Fibroblast of lung (primary cell): ENCODE measurements around the gene TPSG1. TPM values are rescaled to one million over a fixed set of nuclear protein-coding genes. Genes with fewer than 3 reads are reported as not detected.

Experiments used
- DNase-seq, 2 donors: peaks; one replicate each; pipeline versions ENCODE4 v3.0.0 to v3.0.0-alpha.2; 2010; ENCODE audit warnings: low read depth in 2 of 2
- H2AFZ ChIP-seq: 2 replicates; pipeline ENCODE4 v1.5.1; 2012; ENCODE audit warnings: low read length, control low read depth, inconsistent platforms
- H3K27ac ChIP-seq: 2 replicates; pipeline ENCODE4 v1.5.1; 2011; ENCODE audit warnings: low read length, control low read depth; ENCODE audit not compliant: insufficient read depth
- H3K27me3 ChIP-seq: 2 replicates; pipeline ENCODE4 v1.5.1; 2011; ENCODE audit warnings: mild to moderate bottlenecking, low read length; ENCODE audit not compliant: control insufficient read depth, insufficient read depth
- H3K36me3 ChIP-seq: 2 replicates; pipeline ENCODE4 v1.5.1; 2011; ENCODE audit warnings: low read length; ENCODE audit not compliant: control insufficient read depth, insufficient read depth
- H3K4me1 ChIP-seq: 2 replicates; pipeline ENCODE4 v1.5.1; 2011; ENCODE audit warnings: low read length; ENCODE audit not compliant: control insufficient read depth, insufficient read depth; ENCODE audit errors: extremely low read depth
- H3K4me2 ChIP-seq: 2 replicates; pipeline ENCODE4 v1.5.1; 2011; ENCODE audit warnings: low read length, control low read depth; ENCODE audit not compliant: insufficient read depth; ENCODE audit errors: extremely low read depth
- H3K4me3 ChIP-seq, 4 experiments: fragments of 200-600 bp in 1 of 4; sonication (generic) in 1 of 4; replicated peaks in 1 of 4; 2 replicates each; pipeline ENCODE4 v1.5.1; 2011 to 2016; ENCODE audit warnings: low read length in 4 of 4, low read depth in 3 of 4, mild to moderate bottlenecking in 3 of 4, control low read depth in 2 of 4, inconsistent platforms in 1 of 4, mixed read lengths in 1 of 4; ENCODE audit not compliant: insufficient read depth in 1 of 4; ENCODE audit errors: control extremely low read depth in 1 of 4
- H3K79me2 ChIP-seq: 2 replicates; pipeline ENCODE4 v1.5.1; 2012; ENCODE audit warnings: mild to moderate bottlenecking, low read length, inconsistent platforms; ENCODE audit not compliant: control insufficient read depth, insufficient read depth
- H3K9ac ChIP-seq: 2 replicates; pipeline ENCODE4 v1.5.1; 2011; ENCODE audit warnings: mild to moderate bottlenecking, low read length, control low read depth; ENCODE audit not compliant: insufficient read depth
- H3K9me3 ChIP-seq: 2 replicates; pipeline ENCODE4 v1.5.1; 2012; ENCODE audit warnings: low read depth, low read length; ENCODE audit not compliant: control insufficient read depth, insufficient read depth
- H4K20me1 ChIP-seq: 2 replicates; pipeline ENCODE4 v1.5.1; 2011; ENCODE audit warnings: low read length; ENCODE audit not compliant: control insufficient read depth, insufficient read depth; ENCODE audit errors: extremely low read depth
- EZH2 ChIP-seq: IDR thresholded peaks from 2 replicates; pipeline ENCODE4 v1.5.1; 2012; ENCODE audit warnings: low read length, control low read depth, mild to moderate bottlenecking; ENCODE audit errors: missing control alignments
- polyA plus RNA-seq, 2 donors: library from polyadenylated mRNA; depleted of rRNA in 1 of 2; stranded (reverse) in 1 of 2; unstranded in 1 of 2; fragments of >200 nt; gene quantifications; 2 replicates each; pipeline ENCODE4 v1.2.1, GENCODE V29; 2011 to 2012; ENCODE audit warnings: missing spikeins in 1 of 2
- total RNA-seq: library from RNA; depleted of rRNA; stranded (reverse); fragments of >200 nt; gene quantifications from 2 replicates; pipeline ENCODE4 v1.2.1, GENCODE V29; 2014
- TF ChIP-seq, protein P1 (sequence below), 2 donors: IDR thresholded peaks in 1 of 2; conservative IDR thresholded peaks in 1 of 2; 1 replicate in 1 of 2; 2 replicates in 1 of 2; pipeline ENCODE4 v1.5.1; 2011 to 2012; ENCODE audit warnings: low read length in 2 of 2, control low read depth in 1 of 2, inconsistent platforms in 1 of 2, low read depth in 1 of 2, mild to moderate bottlenecking in 1 of 2

The TPSG1 gene
- total and polyA plus RNA-seq, 2 donors (not counting 1 experiment from before 2014, with no cell fraction given) = not detected

- Histone ChIP-seq H3K27me3 (no peaks in the 10 kb centered on the region), H3K9ac (no peak overlapping the region), H2AFZ (no peak overlapping the region), H3K79me2 (no peaks in the 10 kb centered on the region), H3K27ac (no peak overlapping the region), H3K4me3 (no peak overlapping the region), H3K4me2 (no peak overlapping the region), H4K20me1 (no peaks in the 10 kb centered on the region), H3K9me3 (no peaks in the 10 kb centered on the region), H3K36me3 (no peaks in the 10 kb centered on the region), H3K4me1 (peaks cover 9% of the 10 kb centered on the region)
- DNase-seq = no peak
- no peak for TF ChIP-seq EZH2
- TF ChIP-seq, protein P1, sequence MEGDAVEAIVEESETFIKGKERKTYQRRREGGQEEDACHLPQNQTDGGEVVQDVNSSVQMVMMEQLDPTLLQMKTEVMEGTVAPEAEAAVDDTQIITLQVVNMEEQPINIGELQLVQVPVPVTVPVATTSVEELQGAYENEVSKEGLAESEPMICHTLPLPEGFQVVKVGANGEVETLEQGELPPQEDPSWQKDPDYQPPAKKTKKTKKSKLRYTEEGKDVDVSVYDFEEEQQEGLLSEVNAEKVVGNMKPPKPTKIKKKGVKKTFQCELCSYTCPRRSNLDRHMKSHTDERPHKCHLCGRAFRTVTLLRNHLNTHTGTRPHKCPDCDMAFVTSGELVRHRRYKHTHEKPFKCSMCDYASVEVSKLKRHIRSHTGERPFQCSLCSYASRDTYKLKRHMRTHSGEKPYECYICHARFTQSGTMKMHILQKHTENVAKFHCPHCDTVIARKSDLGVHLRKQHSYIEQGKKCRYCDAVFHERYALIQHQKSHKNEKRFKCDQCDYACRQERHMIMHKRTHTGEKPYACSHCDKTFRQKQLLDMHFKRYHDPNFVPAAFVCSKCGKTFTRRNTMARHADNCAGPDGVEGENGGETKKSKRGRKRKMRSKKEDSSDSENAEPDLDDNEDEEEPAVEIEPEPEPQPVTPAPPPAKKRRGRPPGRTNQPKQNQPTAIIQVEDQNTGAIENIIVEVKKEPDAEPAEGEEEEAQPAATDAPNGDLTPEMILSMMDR (conservative IDR thresholded peaks at IDR 0.05 in 1 of 2, IDR thresholded peaks at IDR 0.05 in 1 of 2; ENCODE audit: low read depth in 1 of 2, low read length in 2 of 2) = no peak
Observed at GRCh38 chr16:1184980-1185379, 40.1 kb downstream of the TPSG1 start.

GRCh38 chr16:1184156-1184868 is 40.8 kb downstream of the TPSG1 start:
- DNase-seq = no peak
- Histone ChIP-seq H3K4me1 (peaks cover 9% of the 10 kb centered on the region), H3K79me2 (no peaks in the 10 kb centered on the region), H4K20me1 (no peaks in the 10 kb centered on the region), H3K4me3 (no peak overlapping the region), H3K4me2 (no peak overlapping the region), H3K36me3 (no peaks in the 10 kb centered on the region), H3K9ac (no peak overlapping the region), H3K9me3 (no peaks in the 10 kb centered on the region), H2AFZ (no peak overlapping the region), H3K27ac (no peak overlapping the region), H3K27me3 (no peaks in the 10 kb centered on the region)
- TF ChIP-seq, protein P1 (conservative IDR thresholded peaks at IDR 0.05 in 1 of 2, IDR thresholded peaks at IDR 0.05 in 1 of 2; ENCODE audit: low read depth in 1 of 2, low read length in 2 of 2) = peak in 1 of 2 donors; percentile 0
- TF ChIP-seq EZH2 = no peak

DNA sequence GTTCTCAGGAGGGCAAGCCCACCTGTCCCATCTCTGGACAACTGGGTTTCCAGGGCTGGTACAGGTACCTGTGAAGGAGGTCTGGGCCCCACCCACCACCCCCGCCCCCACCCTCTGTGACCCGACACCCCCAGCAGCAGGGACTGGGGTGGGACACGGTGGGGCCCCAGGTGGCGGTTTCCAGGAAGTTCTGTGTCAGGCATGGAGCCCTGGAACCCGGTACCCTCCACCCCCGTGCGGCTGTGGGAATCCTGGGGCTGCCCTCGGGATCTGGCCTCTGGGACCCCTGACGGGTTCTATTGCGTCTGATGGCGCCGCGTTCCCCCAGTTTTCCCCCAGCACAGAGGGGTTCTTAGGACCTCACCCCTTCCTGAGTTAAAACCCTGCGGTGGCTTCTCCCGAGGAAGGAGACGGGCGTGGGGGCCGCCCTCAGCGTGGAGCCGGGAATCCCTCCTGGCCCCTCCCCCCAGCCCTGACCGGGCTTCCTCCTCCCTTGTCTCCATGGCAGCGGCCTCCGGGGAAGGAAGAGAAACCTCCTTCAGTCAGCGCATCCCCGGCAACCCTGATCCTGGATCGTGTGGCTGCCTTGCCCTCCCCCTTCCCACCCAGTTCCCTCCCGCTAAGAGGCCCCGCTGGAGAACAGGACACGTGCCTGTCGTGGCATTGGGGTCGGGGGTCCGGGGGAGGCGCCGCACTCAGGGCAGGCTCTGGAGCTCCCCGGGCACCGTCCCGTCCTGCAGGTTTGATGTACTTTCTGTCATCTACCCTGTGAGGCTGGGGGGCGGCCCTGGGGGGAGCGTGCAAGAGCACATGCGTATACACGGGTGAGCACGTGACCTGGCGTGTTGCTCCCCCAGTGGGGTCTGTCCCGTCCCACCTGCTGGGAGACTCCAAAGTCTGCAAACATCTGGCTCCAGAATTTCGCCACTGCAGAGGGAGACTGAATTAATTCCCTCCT is 41.8 kb downstream of the TPSG1 start:
- no peak overlapping the region for H3K4me3 ChIP-seq
- peak; percentile 47 to 74 for DNase-seq
- peak overlapping the region; percentile 70 for H3K9ac ChIP-seq

More for the DNA sequence above, 41.8 kb downstream of the TPSG1 start:
- no peaks in the 10 kb centered on the region for H3K9me3 ChIP-seq
- TF ChIP-seq, protein P1 (conservative IDR thresholded peaks at IDR 0.05 in 1 of 2, IDR thresholded peaks at IDR 0.05 in 1 of 2; ENCODE audit: low read depth in 1 of 2, low read length in 2 of 2) = no peak
- no peak for TF ChIP-seq EZH2
- no peaks in the 10 kb centered on the region for H3K36me3 ChIP-seq
- no peak overlapping the region for H2AFZ ChIP-seq
- no peaks in the 10 kb centered on the region for H3K79me2 ChIP-seq
- no peaks in the 10 kb centered on the region for H4K20me1 ChIP-seq
- no peak overlapping the region for H3K27ac ChIP-seq
- H3K4me1 ChIP-seq = peaks cover 9% of the 10 kb centered on the region
- no peaks in the 10 kb centered on the region for H3K27me3 ChIP-seq
- H3K4me2 ChIP-seq = no peak overlapping the region
